Tibial nerve (tissue), 3 donors: Measurements from ENCODE around the gene ROPN1.
"Not testable (repeated sequence)": the region's sequence is repeated elsewhere in the genome, so short reads cannot be mapped to it uniquely, and the experiment has no call there.

ENCODE experiments used
- POLR2A ChIP-seq, 2 donors: fragments of 450-650 bp; IDR thresholded peaks; one replicate each; pipeline ENCODE4 v1.6.1; 2017; ENCODE audit warnings: antibody characterized with exemption in 2 of 2, mild to moderate bottlenecking in 2 of 2, moderate library complexity in 2 of 2
- TF ChIP-seq, protein P1 (sequence below), 5 experiments: fragments of 200-600 bp in 3 of 5; fragments of 450-650 bp in 2 of 5; sonication (generic) in 3 of 5; IDR thresholded peaks; one replicate each; pipeline ENCODE4 v1.5.1; 2016 to 2019; ENCODE audit warnings: antibody characterized with exemption in 5 of 5, mild to moderate bottlenecking in 3 of 5, moderate library complexity in 2 of 5

DNA sequence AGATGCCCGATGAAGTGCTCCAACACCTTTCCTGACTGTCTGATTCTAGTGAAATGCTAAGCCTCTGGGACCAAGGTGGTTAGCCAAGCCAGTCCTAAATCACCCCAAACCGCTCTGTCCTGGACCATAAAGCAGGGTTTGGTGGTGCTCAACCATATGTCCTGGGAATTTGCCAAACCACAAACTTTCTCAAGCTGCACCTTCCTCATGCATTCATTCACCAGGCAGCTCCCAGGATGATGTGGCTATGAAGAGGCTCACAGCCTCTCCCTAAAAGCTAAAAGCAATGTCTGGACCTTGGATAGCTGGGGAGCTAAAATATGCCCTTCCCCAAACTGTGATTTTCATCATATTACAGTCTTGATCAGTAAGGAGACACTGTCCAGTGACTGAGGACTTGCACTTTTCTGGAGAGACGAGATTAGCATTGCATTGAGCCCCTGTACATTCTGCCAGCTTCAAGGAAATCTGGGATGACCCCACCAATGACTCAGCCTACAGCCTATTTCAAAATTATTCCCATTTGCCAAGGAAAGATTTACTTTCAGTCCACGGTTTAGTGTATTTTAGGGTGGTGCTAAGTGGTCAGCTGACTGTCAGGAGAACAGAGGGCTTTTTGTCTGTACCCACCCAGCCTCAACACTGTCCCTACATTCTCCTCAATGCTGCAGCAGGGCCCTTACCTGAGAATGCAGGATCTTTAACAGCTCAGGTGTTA is 15.6 kb downstream of the ROPN1 start:
- TF ChIP-seq, protein P1, sequence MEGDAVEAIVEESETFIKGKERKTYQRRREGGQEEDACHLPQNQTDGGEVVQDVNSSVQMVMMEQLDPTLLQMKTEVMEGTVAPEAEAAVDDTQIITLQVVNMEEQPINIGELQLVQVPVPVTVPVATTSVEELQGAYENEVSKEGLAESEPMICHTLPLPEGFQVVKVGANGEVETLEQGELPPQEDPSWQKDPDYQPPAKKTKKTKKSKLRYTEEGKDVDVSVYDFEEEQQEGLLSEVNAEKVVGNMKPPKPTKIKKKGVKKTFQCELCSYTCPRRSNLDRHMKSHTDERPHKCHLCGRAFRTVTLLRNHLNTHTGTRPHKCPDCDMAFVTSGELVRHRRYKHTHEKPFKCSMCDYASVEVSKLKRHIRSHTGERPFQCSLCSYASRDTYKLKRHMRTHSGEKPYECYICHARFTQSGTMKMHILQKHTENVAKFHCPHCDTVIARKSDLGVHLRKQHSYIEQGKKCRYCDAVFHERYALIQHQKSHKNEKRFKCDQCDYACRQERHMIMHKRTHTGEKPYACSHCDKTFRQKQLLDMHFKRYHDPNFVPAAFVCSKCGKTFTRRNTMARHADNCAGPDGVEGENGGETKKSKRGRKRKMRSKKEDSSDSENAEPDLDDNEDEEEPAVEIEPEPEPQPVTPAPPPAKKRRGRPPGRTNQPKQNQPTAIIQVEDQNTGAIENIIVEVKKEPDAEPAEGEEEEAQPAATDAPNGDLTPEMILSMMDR (IDR thresholded peaks at IDR 0.05), result not testable (repeated sequence)
- TF ChIP-seq POLR2A (IDR thresholded peaks at IDR 0.05), result not testable (repeated sequence)
